GM19240 (cell line): ENCODE data around the gene WDR35.

Experiments used
- DNase-seq: peaks from one replicate; pipeline ENCODE4 v3.0.0; 2011; ENCODE audit warnings: low spot score; ENCODE audit not compliant: insufficient read length

WDR35 gene

GRCh38 chr2:20011276-20012031 lies 21.5 kb upstream of the WDR35 start:
- DNase-seq = no peak

DNA sequence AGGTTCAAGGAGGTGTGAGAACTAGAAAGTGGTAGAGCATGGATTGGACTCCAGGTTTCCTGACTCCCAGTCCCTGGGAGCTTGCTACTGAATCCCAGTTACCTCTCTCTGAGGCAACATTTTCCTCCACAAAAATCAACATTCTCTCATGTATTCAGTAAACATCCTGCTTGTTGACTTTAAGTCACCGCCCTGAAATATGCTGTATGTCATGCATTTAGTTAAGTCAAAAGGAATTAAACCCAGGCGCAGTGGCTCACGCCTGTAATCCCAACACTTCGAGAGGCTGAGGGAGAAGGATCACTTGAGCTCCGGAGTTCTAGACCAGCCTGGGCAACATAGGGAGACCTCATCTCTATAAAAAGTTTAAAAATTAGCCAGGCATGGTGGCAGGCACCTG lies 18.8 kb upstream of the WDR35 start:
- no peak for DNase-seq

- DNase-seq = no peak
These were observed 16.1 kb upstream of the WDR35 start for GRCh38 chr2:20005891-20006470.

DNA sequence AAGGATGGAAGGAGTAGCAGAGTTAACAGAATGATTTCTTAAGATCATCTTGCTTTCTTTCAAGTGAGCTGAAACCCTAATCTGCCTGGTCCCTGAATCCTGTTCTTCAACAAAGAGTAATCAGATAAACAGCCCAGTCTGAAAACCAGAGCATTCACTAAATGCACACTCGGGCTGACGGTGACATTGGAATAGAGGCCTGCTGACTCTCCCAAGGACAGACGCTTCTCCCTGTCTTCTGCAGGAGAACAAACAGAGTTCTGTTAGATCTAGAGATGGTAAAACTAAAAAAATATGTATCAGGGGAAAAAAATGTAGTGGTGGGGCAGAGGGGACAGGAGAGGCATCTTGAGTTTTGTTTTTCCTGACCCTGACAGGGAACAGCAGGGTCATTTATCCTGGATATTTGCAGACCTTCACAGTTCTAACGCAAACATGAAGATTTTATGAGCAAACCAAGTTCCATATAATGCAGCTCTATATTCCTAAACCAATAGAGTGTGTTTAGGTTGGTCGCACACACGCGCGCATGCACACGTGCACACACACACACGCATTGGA lies 15.2 kb upstream of the WDR35 start:
- DNase-seq = no peak

GRCh38 chr2:20001361-20001863 lies 11.5 kb upstream of the WDR35 start:
- DNase-seq = no peak

GRCh38 chr2:19993731-19994130 lies 3.8 kb upstream of the WDR35 start:
- no peak for DNase-seq

DNA sequence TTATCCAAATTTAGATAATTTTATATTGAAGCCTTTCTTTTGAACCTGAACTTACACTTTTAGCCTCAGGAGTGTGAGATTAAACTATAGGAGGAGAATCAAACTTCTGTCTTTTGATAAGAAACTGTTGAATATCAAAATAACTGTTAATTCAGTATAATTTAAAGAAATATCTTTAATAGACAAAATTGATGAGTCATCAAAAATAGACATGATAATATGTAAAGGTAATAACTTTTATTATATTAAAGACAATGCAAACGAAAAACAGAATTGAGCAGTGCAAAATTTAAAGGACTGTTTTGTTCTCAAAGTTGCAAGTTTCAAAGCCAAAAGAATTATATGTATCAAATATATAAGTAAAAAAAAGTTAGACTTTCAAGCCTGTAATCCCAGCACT lies 2.0 kb upstream of the WDR35 start:
- DNase-seq = no peak

GRCh38 chr2:19990416-19990728 lies 467 bp upstream of the WDR35 start:
- no peak for DNase-seq

- no peak for DNase-seq
These were observed 601 bp downstream of the WDR35 start for GRCh38 chr2:19989342-19989666.

DNA sequence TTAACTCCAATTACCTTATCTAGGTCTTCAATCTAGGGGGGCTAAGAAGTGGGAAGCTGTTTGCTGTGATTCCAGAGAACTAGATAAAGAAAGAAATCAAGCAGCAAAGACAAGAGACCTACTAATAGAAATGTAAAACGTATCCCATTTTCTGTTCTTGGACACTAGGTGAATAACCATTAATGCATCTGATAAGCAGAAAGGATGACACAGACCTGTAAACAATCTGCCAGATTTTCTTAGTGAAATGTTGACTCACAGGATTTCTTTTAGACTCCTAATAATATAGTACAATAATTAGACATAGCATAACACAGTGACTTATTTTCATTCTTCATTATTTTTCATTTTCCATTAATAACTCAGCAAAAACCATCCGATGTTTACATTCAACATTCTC lies 1.3 kb downstream of the WDR35 start:
- DNase-seq = no peak

- DNase-seq = no peak
These were observed 2.0 kb downstream of the WDR35 start for GRCh38 chr2:19987936-19988335.

DNA sequence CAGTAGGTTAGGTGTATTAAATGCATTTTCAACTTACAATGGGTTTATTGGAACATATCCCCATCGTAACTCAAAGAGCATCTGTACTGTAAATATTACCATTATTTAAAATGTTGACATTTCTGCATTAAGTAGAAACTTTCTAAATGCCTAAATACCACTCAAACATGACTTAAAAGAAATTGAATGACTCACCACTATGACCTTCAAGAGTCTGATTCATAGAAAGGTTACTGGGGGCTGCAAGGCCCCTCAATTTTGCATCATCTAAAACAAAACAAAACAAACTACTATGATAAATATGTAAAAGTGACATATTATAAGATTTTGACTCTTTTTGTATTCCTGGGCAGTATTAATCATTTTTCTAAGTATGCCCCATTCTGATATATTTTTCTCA lies 7.6 kb downstream of the WDR35 start:
- DNase-seq = no peak

- DNase-seq = no peak
These were observed 10.0 kb downstream of the WDR35 start for GRCh38 chr2:19979932-19980331.

- DNase-seq = no peak
These were observed 16.4 kb downstream of the WDR35 start for GRCh38 chr2:19973466-19973865.

GRCh38 chr2:19971691-19972090 lies 18.2 kb downstream of the WDR35 start:
- no peak for DNase-seq

GRCh38 chr2:19963386-19963785 lies 26.5 kb downstream of the WDR35 start:
- DNase-seq = no peak

DNA sequence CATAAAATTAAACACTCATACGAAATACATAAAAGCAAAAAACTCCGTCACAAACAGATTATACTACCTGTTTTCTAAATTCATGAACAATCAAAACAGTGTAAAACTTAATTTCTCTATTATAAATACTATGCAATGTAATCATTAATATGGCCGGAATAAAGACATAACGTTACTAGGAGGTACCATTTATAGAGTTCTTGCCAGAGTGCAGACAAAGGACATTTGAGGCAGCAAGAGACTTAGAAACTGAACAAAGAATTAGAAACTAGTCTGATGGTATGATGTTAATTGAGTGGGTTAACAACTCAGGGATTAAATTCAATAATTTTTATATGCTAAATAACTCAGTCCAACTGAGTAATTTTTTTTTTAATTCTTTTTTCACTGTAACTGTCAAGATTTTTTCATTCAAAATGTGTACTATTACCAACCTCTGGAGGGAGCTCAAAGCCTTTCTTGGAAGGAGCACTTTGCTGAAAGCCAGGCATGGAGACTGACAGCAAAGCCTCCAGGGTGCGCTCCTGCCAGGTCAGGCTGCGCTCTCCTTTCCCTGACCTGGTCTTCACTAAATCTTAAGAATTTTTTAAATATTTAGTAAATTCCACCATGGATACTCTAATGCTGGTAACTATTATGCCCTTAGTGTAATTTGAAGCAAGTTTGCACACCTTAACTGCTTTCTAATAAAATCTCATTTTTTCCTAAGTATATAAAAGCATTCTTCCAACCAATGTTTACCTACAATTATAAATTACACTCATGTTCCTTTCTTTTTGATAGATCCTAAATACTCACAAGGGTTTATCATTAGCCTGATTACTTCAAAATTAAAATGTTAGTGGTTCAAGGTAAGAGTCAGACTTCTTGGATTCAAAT lies 34.1 kb downstream of the WDR35 start:
- peak; percentile 32 for DNase-seq

DNA sequence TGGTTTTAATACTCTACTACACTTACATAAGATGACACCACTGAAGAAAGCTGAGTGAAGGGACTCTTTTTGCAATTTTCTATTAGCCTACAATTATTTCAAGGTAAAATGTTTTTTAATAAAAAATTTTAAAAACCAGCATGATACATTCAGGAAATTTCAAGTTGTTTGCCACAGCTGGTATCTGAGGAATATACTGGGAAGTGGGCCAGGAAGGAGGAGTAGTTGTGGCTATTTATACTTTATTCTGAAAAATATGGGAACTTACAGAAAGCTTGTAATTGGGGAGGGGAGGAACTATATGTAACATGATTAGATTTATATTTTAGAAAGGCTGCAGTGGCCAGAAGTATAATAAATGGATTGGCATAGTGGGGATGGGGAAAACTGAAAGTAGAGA lies 40.8 kb downstream of the WDR35 start:
- DNase-seq = no peak

DNA sequence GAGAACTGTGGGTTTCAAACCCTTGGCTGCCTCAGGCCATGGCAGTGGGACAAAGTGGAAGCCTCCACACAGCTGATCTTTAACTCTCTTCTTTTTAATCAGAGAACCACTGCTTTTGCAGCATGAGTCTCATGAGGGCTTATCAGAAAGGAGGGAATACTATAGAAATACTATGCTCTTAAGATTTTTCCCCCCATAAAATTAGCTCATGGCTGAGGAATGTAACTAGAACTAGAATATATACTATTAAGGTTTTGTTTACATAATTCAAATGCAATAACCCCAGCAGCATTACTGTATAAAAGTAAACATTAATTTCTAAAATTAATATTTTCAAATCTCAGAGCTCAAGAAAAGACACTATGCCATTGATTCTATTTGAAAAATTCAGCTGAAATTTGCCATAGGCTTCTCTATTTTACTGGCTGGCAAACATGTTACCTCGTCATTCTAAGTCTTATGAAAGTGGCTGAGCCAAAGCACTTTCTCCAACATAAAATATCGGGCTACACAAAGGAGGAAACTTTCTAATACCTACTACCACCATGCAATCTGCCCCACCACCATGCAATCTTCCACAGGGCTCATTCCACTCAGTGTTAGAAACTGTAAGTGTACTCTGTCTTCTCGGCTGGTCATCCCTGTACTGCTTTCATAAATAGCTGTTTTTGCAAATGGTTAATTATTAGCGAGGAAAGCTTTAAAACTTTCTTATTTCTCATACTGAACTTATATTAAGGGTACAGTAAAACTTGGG lies 42.5 kb downstream of the WDR35 start:
- no peak for DNase-seq

DNA sequence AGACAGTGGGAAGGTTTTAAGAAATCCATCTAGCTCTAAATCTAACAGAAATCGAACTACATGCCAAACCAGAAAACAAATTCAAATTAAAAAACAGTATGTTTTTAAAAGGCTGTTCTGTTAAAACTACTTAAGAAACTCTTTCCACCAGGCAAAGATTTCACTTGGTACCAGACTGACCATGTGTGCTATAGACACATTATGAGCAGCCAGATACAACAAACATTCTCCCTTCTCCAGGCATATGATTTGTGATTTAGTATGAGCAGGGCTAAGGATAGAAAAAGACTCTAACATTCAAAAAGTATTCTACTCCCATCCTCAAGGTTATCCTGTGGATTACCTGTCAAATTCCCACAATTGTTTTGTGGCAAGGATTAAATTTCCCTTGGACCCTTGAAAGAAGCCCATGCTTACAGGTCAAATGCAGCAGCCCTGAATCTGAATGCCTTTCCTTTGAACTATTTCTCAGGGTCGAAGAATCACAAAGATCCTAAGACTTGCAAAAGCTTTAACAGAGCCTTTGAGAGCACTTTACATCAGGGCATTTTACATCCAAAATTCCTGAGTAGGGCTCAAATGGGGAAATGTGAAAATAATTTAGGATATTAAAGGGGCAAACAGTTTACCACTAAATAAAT lies 45.6 kb downstream of the WDR35 start:
- DNase-seq = no peak

GRCh38 chr2:19943189-19943588 lies 46.7 kb downstream of the WDR35 start:
- DNase-seq = no peak
